GM15510 (cell line): ENCODE results near the gene YY1.

Experiments
- POLR2A ChIP-seq: IDR thresholded peaks from 3 replicates; pipeline ENCODE4 v1.6.1; 2011; ENCODE audit warnings: borderline replicate concordance; ENCODE audit not compliant: insufficient read length; ENCODE audit errors: extremely low read depth

The YY1 gene

GRCh38 chr14:100267990-100268389, 29.0 kb downstream of the YY1 start:
- TF ChIP-seq POLR2A: no peak

GRCh38 chr14:100268591-100269207, 29.8 kb downstream of the YY1 start:
- no peak for TF ChIP-seq POLR2A

DNA sequence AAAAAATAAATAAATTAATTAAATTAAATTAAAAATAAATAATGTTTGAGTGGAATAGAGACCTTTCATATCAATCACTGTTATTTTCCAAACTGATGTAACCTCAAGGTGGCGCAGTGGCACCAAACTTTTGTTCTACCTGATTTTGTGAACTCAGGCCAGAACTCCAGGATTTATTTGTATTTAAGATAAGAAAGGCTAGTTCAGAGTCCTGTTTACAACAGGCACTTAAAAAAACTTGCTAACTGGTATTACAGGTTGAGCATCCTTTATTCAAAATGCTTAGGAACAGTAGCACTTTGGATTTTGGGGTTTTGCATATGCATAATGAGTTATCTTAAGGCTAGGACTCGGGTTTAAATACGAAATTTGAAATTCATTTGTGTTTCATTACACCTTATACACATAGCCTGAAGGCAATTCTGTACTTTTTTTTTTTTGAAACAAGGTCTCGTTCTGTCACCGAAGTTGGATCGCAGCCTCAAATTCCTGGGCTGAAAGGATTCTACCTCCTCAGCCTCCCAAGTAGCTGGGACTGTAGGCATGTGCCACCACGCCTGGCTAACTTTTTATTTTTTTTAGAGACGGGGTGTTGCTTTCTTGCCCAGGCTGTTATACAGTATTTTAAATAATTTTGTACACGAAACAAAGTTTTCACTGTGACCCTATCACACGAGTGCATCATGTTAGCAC, 32.4 kb downstream of the YY1 start:
- TF ChIP-seq POLR2A: no peak

DNA sequence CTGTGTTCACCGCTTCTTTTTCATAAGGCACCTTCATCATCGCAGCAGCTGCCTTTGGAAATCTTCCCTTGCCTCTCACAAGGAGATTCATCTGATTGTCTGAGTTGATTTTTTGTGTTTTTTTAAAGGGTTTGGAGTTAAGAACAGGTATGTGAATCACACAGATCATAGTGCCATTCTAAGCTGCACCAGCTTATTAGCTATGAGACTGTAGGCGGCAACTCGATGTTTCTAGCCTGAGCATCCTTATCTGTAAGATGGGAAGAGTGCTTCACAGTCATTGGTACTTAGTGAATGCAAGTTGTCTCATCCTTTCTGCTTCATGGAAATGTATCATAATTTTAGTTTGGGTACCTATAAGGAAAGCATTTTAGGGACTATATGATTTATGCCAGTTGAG, 35.3 kb downstream of the YY1 start:
- no peak for TF ChIP-seq POLR2A

GRCh38 chr14:100275214-100275613, 36.3 kb downstream of the YY1 start:
- TF ChIP-seq POLR2A: no peak

GRCh38 chr14:100278702-100279101, 39.8 kb downstream of the YY1 start:
- TF ChIP-seq POLR2A: no peak

DNA sequence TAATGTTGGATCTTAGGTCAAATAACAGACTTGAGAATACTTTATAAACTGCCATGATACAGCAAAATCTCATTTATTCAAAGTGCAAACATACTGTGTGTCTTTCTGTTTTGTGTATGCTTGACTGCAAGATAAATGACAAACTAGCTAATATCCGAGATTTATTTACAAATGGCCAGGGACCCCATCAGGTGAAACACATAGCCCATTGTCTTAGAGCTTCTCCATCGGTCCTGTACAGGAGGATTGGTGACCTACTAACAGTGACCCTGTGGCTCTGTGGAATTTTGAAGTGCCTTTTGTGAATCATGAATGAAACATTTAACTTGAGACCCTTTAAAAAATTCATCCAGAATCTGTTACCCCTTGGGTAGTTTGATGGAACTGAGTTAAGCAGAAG, 40.2 kb downstream of the YY1 start:
- no peak for TF ChIP-seq POLR2A

DNA sequence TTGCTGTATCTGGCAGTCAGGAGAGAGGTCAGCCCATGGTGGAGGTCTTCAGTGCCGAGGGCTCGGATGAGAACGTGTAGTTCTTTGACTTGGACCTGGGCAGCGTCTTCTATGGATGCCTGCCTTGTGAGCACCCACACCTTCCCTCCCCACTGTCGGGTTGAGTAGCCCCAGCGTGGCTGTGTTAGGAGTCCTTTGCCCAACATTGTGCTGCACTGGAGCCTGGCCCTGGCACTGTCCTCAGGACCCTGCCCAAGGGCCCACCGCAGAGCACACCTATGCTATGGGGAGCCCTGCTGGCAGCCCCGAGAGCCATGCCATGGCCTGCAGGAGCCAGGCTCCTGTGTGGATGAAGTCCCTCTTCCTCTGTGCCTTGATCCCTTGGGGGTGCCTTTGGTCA, 40.6 kb downstream of the YY1 start:
- TF ChIP-seq POLR2A: no peak

DNA sequence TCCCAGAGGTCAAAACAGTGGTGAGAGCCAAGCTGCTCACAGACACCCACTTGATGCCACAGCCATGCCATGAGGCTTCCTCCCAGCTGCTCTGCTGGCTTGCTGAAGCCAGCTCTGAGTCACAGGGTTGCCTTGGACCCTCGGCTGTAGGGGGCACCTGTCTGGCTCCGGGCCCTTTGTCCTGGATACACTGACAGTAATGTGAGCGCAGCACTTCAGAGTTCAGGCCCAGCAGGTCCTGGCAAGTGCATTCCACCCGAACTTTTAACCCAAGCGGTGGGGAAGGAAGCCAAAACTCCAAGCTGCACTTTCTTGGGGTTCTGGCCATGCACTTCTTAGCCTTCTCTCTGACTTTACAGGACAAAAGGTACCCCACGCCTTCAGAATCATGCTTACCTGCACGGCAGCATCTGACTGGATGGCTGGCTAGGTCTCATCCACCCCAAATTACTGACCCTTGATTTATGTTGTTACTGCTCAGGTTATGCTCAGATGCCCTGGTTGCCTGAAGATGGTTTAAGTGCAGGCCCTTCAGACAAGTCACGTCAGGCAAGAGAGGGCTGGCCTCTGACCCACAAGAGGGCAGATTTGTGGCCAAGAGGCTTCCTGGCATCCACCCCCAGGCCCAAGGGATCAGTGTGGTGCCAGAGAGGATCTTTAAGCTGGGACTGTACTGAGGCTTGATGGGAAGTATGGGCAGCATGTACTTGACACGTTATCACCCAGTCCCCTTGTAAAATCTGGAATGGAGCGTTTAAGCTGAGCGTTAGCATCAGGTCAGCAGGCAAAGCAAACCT, 42.5 kb downstream of the YY1 start:
- TF ChIP-seq POLR2A: no peak

DNA sequence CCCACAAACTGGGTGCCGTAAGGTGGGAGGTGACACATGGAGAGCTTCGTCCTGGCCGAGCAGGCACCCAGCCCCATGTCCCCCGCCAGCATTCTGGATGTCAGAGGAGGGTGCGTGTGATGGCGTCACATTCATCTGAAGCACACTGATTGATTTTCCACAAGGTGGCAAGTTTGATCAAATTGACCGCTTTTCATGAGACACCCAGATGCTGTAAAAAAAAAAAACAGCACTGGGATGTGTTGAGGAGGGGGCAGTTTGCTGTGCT, 43.1 kb downstream of the YY1 start:
- no peak for TF ChIP-seq POLR2A

DNA sequence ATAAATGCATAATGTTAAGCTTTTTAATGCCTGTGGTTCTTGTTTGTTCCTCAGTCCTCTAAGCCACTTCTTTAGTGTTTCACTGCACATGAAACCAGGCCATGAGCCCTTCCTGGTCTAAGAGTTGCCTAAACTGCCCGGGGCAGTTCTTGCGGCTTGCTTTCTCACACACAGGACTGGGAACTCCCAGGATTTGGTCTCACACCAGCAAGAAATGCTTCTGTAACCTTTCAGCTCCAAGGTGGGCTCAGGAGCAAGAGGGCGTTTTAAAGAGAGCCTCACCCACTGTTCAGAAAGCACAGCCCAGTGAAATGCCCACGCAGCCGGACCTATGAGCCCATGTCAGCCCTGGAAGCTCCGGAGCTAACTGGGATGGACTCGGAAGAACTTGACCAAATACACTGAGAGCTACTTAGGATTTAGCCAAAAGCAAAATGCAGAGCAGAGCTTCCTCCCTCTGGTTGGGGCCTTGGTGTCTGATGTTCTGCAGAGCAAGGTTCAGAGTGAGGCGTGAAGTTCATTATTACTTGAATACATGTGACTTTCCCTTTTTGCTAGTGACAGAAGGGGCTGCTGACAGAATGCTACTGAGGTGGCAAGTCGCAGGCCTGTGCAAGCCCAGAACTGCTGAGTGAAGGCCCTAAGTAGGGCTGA, 43.9 kb downstream of the YY1 start:
- no peak for TF ChIP-seq POLR2A

- TF ChIP-seq POLR2A: no peak
Measured at GRCh38 chr14:100283984-100284881, 45.3 kb downstream of the YY1 start.

- peak; percentile 73 for TF ChIP-seq POLR2A
Measured at GRCh38 chr14:100285021-100285912, 46.3 kb downstream of the YY1 start.
